Fibroblast of peridontal ligament (primary cell): ENCODE measurements around the gene ADI1.

Experiments used
- DNase-seq: peaks from one replicate; pipeline ENCODE4 v3.0.0-alpha.2; 2010; ENCODE audit errors: extremely low read depth

Gene ADI1

DNA sequence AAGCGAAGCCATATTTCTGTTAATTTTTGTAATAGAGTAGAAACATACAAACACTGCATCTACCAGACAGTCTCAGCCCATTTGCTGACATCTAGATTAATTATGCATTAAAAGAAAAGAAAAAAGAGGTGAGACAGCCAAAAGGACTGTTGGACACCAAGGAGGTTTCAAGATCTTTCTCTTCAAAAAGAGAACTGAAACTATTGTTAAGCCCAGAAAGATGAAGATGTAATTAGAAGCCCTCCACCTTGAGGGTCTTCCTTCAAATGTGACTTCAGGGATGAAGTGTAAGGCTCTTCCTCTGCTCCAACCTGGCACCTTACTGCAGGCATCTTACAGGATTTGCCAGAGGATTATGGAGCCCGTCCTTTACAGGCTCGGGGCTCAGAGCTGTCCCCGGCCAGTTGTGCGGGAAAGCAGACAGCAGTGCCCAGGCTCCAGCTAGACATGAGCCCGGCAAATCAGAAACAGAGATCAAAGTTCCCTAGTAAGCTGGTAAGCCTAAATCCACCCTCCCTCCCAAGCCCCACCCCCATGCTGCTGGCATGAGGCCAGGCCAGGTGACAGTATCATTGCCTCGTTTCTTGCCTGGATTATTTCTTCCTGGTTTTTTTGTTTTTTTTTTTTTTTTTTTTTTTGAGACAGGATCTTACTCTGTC lies 38.9 kb downstream of the ADI1 start:
- no peak for DNase-seq

DNA sequence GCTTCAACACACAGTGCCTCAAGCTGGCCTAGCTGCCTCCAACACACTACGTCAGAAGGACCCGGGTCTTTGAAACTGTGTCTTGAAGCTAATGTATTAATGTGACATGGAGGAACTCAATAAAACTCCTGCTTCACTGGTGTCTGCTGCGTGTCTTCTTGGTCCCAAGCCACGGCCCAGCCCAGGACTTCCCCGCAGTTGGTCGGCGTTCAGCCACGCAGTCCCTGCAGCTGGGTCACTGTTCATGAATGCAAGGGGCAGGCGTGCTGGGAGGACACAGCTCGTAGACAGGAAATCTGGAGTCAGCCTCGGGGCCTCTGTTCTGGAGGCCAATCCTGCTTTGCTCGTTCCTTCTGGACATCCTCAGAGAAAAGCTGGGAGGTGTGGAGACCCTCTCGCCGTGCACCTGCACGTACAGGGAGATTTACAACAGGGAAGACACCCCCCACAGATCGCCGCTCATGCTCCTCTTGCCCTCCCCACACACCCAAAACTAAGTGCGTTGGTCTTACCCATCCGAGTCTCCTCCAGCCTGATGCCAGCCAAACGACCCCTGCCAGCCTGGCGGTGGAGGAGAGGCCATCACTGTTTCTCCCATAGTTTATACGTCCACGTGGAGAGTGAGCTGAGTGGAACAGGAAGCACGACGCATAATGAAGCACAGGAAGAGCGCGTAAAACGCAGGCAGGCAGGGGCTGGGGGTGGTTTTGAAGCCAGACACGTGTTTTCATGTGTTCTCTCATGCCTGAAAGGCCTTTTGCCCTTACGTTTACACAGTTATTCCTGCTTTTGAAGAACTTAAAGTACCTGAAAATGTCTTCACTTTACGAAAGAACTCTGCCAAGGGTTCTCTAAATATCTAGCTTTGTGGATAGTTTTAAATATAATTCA lies 39.7 kb downstream of the ADI1 start:
- no peak for DNase-seq

DNA sequence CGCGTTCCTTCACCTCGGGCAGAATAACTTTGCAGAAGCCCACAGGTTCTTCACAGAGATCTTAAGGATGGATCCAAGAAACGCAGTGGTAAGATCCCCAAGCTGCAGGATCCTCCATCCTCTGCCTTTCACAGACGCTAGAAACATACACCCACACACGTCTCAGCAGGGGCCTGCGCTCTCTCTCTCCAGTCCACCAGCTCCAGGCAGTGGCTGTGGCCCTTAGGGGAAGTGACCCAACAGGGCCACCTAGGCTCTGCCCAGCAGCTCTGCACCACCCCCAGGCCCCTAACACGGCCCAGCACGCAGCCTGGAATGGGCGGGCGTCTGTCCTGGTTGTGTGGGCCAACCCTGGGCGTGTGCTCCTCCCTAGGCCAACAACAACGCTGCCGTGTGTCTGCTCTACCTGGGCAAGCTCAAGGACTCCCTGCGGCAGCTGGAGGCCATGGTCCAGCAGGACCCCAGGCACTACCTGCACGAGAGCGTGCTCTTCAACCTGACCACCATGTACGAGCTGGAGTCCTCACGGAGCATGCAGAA lies 40.4 kb downstream of the ADI1 start:
- no peak for DNase-seq

DNA sequence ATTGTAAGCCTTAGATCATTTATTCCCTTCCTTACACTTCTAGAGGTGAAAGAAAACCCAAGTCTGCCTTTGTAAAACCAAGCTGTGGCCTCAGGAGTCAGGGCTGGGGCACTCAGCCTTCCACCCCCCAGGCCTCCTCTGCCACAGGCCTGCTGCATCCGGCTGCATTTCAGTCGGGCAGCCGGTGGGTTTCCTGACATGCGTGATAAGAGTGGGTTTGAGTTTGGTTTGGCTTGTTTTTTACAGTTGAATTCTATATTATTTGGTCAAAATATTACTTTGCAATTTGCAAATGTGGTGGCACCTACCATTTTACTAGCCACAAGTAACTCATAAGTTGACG lies 42.4 kb downstream of the ADI1 start:
- no peak for DNase-seq

DNA sequence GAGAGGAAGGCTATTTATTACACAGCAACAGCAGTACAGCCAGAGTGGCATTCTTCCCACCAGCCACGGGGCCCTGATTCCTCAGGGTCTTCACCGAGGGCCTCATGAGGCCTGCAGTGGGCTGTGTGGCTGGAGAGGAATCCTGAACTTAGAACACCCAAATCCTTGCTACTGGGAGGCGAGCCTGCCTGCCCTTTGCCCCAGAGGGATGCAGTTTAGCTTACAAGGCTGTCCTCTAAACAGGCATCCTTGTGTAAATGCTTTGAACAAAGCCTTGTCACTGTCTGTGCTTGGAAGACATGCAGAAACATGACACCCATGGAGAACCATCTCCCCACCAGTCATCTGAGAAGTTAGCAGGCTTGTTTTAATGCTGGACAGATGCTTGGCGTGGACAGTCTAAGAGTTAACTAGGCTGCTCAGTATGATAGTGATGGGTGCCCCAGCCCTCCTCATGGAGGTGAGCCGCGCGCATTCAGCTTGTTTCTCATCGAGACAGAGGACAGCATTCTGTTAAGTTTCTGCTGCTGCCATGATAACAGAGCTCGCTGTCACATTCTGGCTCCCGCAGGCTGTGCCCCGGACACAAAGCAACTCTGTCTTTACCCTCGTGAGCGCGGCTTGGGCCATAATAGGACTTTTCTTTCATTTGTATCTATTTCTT lies 42.9 kb downstream of the ADI1 start:
- DNase-seq: peak; percentile 52

DNA sequence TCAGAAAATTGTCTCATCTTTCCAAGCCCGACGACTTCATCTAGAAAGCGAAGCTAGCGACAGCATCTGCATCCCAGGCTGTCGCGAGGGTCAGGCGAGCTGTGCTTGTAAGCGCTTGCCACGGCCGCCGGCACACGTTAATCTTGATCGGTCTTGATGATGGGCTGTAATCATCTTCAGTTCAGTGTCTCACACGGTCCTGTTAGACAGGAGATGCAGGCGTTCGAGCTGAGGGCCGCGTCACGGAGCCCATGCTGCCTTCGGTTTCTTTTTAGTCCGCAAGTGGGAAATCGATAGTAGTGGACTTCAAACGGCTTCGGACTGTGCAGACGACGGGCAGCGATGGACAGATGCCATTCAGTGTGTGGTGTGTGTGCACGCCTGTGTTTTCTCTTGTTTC lies 43.6 kb downstream of the ADI1 start:
- no peak for DNase-seq

DNA sequence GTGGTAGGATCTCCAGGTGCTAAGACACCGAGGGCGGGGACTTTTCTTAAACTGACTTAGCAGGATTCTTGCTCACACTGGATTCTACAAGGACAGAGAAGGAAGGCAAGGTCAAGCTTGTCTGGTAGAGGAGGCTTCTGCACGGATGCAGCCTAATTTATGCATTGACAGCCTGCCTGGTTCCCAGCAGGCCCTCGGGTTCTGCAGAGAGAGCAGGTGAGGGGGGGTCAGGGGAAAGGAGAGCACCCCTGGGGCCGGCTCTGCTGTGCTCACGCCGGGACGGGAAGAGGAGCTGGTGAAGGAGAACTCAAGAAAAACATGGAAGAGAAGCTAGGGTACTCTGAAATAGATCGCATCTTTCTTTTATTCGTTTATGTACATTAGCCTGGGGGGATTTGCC lies 46.4 kb downstream of the ADI1 start:
- no peak for DNase-seq

DNA sequence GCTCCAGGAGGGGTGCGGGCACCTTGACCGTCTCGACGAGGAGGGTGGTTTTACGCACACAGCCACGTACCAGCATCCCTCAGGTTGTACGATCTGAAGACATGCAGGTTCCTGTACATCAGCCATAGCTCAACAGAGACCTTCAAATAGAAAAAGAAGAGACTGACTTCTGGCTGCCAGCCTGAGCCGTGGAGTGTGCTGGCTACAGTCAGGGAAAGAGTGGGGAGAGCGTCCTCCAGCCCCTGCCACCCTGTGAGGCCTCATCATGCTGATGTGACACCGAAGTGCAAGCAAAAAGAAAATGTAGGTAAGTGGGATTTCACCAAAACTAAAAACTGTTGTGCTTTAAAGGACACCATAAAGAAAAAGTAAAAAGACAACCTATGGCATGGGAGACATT lies 47.0 kb downstream of the ADI1 start:
- DNase-seq: no peak

DNA sequence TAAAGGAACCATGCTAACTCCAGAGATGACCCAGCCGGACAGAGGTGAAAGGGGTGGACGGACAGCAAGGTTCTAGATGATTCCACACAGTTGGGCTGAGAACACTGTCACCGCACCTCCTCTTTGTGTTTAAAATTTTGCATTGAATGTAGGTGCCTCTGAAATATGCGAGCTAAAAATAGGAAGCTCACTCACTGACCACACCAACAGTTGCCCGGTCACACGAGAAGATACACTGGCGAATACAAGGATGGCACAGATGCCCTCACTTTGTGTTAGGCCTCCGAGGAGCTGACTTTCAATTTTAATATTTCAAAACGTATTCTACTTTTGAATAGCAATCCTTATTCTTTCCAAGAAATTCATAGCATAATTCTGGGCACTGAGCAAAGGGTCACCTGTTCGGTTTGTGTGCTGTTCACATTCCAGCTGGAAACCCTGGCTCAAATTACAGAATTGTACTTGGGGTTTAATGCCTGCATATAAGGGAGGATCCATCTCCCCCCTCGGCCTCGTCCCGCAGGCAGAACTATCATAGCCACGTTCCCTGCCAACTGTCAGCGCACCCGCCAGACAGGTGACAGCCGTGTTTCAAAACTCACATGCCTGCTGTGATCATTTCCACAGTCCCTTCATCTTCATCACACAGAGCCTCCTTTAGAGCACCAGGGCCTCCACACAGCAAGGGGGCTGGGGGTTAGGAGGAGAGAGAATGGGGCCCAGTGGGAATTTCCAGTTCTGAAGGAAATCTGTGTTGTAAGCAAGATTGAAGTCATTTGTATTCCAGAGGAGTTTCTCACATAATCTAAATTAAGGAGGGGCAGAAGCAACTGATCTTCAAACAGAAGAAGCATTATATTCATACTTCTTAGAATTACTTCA lies 48.2 kb downstream of the ADI1 start:
- no peak for DNase-seq

DNA sequence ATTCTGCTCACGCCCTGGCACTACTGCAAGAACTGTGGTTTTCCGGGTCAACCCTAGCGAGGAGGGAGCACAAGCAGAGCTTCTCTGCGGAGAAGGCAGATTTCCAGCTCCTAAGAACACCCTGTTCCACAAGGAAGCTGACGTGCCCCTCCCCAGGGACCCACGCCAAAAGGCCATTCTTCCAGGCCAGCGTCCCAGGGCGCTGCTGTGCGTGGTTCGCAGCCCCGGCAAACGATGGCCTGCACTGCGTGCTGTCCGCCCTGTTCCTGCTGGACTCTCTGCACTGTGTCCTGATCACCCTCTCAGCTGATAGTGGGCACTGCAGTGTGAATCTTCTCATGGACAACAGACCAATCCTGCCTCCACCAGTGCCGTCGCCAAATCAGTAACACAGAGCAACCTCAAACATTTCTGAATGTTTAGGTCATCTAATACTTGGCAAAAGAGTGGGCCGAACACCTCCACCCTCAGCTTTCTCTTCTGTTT lies 49.1 kb downstream of the ADI1 start:
- DNase-seq: peak; percentile 58

DNA sequence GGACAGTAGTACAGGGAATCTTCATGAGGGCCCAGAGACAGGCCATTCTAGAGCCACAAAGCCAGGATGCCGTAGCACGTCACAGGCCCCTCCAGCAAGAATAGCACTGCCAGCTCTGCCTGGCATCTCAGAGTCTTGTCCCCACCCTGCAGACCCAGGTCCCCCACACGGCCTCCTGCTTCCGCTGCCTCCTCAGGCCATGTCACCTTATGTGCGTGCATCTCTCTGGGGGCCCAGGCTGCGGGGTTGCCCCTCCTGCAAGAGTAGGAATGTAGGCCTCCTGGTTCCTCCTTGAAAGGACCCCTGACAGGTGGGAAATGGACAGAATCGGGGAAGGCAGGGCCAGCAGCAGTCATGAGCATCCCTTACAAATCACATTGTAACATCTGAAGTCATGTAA lies 49.8 kb downstream of the ADI1 start:
- no peak for DNase-seq

DNA sequence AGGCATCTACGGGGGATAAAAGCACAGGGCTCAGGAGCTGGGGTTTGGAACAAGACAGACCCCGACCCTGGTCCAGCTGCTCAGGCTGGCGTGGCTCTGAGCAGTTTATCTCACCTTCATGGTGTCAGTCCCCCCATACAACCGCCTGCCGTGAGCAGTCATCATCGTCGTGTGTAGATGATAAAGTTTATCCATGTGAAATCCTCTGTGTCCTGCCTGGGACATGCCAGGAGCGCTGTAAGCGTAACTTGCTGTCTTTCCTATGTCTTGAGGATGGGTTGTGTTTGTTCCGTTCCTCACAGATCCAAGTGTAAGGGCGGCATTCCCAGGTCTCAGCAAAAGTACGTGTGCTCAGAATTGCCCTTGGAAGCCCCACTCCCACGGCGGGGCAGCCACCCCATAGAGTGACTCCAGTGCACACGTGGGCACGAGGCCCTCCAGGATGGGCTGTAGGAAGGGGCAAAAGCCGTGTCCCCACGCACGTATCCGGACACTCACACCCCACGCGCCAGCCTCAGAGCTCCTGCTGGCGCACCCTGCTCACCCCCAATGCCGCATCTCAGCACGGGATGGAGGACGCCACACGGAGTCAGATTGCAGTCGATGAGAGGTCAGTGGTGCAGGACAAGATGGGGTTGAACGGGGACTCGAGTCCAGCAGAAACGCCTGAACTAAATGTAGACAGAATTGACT lies 50.9 kb downstream of the ADI1 start:
- no peak for DNase-seq

DNA sequence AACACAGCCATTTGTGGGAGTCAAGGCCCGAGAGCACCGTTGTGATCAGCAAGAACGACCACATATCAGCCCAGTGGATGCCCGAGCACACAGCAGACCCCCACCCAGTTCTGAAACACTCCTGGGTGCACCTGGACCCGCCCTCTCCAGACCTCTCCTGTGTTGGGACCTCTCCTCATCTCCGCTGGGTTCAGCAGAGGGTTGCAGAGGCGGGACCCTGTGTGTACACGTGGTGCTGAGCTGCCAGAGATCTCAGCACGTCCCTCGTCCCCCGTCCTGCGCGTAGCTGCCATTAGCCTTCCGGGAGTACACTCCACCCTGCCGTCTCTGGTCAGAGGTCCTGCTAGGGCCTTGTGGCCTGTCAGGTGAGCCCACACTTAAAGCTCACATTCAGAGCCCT lies 51.7 kb downstream of the ADI1 start:
- no peak for DNase-seq

DNA sequence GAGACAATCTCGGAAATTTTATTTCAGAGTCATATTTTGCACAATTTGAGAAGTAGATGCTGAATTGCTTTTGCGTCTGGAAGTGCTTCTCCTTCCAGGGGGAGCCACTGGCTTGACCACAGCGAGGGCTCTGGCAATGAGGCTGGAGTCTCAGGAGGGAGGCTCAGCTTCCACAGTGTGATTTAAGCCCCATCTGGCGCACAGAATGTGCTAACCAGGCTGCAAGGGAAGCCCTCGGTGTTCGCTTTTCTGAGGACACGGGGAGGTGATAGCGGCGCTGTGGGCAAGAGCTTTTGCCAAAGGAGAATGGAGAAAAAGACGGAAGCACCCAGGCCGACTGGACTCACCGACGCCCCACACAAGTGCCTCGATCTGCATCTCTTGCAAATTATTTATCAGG lies 52.4 kb downstream of the ADI1 start:
- no peak for DNase-seq

DNA sequence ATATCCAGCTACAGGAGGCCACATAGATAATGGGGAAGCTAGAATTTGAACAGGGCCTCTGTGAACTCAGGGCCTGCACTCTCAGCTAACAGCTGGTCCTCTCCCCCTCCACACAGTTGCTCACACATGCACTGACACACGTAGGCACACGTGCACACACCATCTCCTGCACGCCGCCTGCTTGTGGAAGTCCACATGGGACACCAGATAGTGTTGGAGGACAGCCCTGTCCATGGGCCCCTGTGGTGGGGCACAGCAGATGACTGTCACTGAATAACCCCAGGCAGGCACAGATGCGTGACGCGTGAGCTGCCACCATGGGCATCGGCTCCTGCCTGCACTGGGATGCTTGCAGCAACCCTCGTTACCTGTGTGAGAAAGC lies 52.9 kb downstream of the ADI1 start:
- no peak for DNase-seq

DNA sequence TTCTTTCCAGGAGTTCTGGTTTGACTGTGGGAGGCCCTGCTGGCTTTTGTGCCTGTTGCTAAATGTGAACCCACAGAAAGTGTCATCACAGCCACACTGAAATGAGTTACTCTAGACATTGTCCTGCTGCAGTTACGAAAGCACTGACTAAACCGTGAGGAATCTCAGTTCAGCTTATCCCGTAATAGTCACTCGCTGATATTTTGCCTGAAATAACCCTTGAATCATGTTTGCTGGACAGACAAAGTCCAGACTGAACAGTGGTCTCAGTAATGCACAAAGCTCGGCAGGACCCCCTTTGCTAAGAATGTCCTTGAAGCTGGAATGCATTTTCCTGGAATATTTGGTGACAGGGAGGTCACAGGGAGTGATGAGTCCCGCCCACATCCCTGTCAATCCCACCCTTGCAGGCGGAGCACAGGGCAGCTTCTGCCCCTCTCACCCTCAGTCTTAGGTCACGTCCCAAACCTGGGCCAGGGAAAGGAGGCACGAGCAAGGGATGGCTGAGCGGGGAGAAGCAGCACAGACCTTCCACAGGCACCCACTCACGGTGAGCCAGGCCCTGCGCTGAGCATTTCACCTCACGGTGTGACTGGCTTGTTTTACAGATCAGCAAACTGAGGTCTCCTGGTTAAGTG lies 53.4 kb downstream of the ADI1 start:
- DNase-seq: peak; percentile 89

DNA sequence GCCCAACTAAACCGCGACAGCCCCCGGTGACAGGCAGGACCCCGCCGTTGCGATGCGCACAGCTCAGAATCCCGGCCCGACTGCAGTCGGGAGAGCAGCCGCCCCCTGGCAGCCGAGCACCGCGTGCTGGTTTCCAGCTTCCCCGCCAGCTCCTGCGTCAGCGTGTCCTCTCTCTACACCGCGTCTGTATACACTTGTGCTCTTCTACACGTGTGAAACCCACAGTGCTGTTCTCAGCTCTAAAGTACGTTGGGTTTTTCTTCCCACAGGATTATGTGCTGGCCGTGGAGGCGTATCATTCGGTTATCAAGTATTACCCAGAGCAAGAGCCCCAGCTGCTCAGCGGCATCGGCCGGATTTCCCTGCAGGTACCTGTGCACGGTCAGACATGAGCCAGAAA lies 54.0 kb downstream of the ADI1 start:
- DNase-seq: no peak

DNA sequence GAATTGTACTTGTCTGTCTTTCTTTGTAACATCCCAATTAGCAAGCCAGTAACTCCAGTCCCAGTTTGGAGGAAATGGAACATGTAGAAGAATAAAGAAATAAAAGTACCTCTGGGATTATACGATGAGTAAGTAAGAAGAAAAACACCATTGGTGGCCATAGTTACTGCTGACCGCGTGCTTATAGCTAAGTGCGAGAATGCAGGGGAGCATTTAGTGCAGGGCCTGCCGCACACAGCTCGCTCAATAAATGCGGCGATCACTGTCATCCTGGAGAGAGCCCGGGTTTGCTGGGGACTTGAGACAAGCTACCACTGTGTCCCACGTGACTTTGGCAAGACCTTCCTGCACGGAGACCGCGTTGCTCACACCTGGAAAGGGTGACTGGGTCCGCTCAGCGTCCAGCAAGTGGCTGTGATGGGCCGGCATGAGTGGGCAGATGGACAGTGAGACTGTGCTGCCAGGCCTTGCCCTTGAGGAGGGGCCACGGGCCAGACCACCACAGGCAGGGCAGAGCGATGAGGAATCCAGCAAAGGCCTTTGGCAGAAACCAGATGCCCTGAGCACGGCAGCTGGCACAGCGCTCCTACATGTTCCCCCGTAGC lies 54.8 kb downstream of the ADI1 start:
- no peak for DNase-seq

DNA sequence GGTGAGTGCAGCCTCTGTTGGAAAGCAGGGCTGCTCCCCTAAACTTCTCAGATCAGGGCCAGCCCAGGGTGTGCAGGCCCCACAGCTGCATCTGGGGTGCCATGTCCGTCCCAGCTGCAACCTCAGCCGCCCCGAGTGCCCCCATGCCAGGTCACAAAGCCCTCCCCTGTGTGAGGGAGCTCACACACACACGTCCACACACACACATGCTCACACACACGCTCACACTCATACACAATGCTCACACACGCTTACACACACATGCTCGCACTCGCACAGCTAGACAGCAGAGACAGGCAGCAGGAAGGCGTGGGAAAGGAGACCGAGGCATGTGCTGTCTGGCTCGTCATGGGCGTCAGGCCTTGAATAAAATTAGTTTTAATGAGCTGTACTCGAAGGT lies 55.4 kb downstream of the ADI1 start:
- DNase-seq: no peak

DNA sequence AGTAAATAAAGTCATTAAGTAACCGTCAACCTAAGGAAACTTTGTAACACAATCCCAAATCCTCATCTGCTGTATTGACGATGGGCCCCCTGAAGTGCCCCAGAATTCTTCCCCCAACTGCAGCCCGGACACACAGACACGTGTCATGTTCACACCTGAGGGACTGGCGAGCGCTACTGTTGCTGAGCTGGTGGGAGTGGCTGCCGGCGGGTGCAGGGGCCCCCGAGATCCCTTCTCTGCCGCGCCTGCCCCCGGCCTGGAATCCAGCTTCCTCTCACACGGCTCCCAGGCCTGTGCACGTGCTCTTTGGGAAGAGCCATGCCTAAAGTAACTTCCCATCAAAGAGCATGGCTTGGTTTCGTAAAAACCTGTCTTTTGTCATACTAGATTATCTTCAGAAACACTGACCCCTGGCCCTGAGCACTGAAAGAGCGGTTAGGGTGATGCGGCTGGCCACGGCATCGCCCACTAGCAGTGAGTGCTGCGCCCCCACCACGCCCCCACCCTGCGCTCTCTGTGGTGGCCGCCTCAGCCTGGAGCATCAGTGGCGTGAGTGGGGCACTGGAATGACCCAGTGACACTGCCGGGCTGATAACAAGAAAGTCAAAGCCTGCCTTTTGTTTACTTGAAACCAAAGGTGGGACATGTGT lies 56.0 kb downstream of the ADI1 start:
- no peak for DNase-seq
